ENCODE data around the gene UNCX.

The UNCX gene

DNA sequence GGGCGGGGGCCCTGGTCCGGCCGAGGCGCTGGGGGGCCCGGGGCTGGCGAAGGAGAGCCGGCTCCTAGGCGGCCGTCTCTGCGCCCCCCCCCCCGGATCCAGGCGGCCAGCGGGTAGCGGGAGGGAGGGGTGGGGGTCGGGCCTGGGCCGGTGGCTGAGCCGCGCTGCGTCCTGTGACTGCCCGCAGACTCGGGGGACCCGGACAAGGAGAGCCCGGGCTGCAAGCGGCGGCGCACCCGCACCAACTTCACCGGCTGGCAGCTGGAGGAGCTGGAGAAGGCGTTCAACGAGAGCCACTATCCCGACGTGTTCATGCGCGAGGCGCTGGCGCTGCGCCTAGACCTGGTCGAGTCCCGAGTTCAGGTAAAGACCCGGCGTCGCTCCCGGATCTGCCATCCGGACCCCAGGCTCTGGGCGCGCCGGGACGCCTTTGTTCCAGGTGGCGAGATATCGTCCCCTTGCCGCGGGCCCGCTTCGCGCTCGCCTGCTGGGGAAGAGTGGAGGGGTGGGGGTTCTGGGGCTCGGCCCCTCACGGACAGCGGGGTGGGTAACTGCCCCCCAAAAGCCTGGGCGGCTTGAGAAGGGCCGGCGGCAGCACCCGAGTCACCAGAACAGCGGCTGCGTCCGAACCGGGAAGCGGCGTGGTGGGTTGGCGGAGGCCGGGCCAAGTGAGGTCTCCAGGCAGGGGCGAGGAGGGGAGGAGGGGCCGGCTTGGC is 819 bp downstream of the UNCX start:
- no peak for DNase-seq

DNA sequence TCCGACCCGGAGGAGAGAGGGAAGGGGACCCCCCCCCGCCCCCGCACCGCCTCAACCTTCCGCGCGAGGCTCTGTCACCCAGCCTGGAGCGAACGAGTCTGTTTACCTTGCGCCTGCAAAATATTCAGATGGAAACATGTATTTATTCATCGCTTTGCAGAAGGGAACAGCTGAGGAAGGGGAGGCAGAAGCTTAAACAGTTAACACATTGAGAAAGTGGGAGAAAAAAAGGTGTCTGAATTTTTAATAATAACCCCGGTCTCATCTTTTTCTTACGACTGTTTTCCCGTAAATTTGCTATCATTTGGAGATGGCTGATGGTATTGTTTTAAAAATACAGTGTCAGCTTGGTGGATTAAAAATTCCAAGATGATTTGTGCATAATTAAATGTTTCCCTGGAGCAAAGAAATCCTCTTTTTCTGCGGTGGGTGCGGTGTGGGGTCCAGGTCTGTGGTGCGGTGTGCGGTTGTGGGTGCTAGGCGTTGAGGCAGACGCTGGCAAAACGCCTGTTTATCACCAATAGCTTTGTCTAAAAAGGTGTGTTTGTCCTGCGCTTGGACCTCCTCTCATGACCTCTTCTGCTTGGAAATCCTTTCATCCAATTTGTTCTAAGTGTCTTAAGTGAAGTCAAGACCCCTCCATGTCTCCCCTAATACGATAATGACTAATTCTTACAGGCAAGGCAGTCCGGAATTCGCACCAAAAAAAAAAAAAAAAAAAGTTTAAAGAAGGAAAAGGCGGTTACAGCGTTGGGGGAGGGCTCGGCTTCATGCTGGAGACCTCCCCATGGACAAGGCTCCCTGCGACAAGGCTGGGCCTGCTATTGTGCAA is 1.6 kb downstream of the UNCX start:
- DNase-seq: no peak

DNA sequence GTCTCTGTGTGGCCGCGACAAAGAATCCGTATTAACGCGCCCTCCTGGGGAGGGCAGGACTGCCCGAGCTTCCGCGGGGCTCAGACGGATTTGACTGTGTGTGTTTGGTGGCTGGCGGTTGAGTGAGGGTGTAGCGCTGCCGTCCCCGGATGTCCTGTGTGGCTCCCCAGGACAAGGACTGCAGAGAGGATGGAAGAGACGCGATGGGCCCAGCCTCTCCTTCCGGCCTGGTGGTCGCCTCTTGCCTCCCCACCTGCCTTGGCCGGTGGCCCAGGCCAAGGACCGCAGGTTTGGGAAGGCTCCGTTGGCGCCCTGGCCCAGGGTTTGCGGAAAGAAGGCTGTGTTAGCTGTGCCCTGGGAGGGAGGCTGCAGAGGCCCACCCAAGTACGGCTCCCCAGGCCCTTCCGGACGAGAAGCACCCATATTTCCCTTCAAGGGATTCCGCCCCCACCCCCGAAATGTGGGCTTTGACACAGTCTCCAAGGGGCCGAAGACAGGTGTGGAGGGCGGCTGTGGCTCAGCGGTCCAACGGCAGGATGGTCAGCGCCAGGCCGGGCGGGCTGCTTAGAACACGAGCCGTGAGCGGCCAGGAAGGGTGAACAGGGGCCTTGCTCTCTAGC is 2.3 kb downstream of the UNCX start:
- DNase-seq: no peak

DNA sequence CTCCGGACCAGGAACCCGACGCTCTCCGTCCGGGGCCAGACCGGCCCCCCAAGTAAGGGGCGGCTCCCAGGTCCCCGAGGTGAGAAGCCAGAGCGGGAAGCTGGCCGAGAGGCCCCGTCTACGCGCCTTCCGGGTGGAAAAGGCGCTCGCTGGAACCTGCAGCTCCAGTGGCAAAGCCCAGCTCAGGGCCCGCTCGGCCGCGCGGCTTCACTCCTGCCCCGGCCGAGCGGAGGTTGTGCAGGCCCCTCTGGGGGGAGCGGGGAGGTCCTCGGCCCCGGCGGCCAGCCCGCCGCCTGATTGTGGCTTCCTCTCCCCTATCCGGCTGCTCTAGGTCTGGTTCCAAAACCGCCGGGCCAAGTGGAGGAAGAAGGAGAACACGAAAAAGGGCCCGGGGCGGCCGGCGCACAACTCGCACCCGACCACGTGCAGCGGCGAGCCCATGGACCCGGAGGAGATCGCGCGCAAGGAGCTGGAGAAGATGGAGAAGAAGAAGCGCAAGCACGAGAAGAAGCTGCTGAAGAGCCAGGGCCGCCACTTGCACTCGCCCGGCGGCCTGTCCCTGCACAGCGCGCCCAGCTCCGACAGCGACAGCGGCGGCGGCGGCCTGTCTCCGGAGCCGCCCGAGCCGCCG is 2.9 kb downstream of the UNCX start:
- DNase-seq: no peak

DNA sequence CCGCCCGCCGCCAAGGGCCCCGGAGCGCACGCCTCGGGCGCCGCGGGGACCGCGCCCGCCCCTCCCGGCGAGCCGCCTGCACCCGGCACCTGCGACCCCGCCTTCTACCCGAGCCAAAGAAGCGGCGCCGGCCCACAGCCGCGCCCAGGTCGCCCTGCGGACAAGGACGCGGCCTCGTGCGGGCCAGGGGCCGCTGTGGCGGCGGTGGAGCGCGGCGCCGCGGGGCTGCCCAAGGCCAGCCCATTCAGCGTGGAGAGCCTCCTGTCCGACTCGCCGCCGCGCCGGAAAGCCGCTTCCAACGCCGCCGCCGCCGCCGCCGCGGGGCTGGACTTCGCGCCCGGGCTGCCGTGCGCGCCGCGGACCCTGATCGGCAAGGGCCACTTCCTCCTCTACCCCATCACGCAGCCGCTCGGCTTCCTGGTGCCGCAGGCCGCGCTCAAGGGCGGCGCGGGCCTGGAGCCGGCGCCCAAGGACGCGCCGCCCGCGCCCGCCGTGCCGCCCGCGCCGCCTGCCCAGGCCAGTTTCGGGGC is 3.5 kb downstream of the UNCX start:
- DNase-seq: no peak

DNA sequence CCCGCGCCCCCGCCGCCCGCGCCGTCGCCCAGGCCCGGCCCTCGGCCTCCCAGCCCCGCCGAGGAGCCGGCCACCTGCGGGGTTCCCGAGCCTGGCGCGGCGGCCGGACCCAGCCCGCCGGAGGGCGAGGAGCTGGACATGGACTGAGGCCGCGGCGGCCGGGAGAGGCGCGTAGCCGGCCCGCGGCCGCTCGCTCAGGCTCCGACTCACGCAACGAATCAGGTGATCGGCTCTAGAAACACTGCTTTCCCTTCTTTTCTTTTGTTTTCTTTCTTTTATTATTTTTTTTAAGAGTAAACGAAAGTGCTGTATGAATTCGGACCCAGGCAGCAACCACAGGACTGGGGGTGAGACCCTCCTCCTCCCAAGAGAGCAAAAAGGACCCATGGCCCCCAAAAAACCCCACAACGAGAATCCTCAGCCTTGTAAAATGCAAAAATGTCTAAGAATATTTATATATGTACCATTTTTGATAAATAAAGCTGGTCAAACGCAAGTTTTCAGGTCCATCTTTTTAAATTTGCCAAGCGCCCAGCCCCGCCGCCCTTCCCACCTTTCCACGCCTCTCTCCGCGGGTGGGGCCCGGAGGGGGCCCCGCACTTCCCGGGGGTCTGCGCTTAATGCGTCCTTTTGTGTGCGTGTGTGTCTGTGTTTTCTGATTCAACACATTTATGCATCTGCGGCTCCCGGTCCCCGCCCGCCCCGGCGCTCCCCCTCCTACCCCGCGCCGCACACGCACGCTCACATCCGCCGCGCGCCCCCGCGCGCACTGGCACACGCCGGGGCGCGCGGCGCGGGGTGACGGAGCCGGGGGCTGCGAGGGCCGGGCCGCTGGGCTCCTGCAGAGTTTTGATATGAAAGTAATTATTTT is 4.4 kb downstream of the UNCX start:
- DNase-seq: no peak

DNA sequence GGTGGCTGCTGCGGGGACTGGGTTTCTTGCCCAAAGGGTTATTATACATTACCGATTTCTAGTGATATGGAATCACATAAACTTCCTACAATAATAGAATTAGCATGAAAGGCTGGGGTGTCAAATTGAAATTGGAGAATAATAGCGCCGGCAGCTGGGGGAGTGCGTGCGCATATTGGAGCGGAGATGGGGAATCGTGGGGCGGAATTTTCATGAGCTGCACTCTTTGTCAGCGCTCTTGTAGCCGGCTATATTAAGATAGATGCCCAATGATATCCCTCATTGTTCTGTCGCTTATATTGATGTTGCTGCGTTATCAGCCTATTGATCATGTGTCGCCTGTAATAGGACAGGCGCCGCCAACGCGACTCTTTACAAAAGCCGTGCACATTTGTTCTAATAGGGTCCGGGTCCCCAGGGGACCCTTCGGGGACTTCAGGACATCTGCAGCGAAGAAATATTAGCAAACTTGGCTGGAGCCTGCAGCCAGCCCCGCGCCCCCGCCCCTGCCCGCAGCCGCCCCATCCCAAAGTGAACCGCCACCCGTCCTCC is 5.1 kb downstream of the UNCX start:
- DNase-seq: no peak

DNA sequence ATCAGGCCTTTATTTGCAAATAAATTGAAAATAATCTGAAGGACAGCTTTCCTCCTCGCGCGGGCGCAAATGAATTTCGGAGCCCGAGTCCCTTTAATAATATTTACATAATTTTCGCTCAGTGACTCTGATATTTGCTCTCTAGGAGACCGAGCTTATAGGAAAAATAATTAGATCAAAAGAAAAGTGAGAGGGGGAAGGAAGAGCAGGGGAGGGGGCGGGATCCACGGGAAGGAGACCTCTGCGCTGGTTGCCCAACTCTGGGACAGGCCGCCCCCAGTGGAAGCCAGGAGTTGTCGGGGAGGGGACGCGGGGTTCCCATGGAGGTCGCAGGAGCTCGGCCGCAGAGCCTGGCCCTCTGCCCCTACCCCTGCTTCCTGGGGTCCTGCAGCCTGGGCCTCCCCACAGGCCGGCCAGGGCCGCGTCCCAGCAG is 5.8 kb downstream of the UNCX start:
- no peak for DNase-seq

DNA sequence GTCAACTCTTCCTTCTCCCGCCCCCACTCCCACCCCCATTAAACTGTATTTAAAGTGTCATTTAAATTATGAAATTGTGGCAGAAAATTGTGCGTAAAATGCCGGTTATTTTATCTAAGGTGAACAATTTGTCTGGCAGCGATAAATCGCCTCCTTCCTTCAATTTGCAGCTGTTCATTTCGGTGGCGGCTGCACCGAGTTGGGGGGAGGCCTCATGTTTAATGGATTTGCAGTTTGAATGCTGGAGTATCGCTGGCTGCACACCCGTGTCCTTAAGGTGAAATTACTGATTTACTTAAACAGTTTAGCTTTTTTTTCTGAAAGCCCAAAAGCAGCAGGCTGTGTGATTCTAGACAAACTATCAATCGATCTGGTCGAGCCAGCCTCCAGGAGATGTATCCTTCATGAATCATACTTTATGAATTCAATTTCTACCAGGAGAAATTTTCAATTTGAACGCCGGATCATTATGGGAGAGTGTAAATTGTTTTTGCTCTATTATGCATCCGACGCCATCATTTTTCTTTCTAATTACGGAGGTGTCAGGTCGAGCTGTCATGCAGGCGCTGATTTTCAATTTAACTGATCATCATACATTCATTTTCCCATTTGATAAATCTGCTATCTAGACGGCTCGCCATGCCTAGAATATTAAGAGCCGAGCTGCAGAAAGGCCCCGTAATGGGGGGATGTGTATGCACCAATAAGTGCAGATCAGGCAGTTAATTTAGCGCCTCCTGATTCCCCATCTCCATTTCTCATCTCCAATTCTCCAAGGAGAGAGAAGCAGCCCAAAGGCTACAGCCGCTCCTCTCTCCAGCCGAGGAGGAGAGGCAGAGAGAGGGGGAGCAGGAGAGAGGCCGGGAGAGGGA is 6.5 kb downstream of the UNCX start:
- DNase-seq: no peak

DNA sequence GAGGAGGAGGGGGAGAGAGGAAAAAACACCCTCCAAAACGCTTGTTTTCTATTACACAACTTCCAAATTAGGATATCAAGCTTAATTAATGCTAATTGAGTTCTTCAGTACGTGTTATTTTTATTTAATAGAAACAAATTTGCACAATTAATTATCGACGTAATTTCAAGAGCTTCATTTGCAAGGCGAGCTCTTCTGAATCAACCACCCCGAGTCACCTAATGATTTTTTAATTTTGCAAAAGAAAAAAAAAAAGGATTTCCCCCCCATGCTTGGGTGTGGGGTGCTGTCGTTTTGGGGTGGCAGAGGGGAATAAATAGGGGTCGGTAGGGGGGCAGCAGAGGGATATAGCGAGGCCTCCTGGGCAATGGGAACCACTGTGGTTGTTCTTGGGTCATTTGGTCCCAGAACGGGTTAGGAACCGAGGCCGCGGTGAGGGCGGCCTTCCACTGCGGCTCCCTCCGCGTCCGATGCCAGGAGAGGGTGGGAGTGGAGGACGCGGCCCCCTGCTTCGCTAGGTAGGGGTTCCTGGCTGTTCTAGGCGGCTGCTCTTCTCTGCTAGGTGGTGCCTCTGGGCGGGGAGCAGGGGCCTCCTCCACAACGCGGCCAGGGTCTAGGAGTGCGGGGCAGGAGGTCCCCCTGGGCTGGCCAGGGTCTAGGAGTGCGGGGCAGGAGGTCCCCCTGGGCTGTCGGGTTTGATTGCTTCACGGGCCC is 7.3 kb downstream of the UNCX start:
- no peak for DNase-seq

DNA sequence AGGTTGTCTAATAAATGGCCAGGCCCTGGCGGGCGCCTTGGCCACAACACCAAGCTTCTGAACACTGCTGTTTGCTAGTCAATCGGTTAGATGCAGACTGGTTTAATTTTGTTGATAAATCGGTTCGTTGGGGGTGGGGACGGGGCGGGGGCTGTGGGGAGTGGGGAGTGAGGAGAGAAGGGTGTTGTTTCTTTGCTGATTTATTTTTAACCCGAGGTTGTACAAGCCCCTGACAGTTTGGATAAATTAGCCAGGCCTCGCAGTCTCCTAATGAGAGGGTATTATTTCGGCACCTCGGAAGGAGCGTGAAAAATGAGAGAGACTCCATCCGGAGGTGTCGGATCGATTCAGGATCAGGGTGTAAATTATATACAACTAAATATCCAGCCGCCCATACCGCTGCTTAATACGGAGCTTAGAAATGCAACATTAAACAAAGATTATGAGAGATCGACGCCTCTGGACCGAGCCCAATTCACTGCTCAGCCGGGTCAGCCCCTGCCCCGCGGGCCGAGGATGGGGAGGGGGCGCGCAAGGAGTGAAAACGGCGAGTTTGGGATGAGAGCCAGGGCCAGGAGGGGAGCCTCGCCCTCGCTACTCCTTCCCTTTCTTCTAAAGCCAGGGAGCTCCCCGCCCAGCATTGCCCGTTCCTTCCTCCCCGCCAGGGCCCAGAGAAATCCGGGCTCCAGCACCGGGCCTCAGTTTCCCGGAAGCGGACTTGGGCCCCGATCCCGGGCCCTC is 8.0 kb downstream of the UNCX start:
- no peak for DNase-seq

DNA sequence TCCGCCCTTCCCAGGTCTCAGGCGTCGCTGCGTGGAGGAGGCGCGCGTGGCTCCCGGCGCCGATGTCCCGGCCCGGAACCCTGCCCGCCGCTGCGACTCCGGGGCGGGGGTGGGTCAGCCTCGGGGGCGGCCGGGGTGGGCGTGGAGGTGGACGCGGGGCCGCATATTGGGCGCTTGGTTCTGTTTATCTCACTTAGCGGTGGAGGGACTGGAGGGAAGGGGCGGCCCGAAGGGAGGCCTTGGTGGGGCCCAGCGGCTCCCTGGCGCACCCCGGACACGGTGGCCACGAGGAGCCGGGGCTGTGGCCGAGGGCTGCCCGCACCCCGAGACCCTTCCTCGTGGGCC is 8.6 kb downstream of the UNCX start:
- no peak for DNase-seq

DNA sequence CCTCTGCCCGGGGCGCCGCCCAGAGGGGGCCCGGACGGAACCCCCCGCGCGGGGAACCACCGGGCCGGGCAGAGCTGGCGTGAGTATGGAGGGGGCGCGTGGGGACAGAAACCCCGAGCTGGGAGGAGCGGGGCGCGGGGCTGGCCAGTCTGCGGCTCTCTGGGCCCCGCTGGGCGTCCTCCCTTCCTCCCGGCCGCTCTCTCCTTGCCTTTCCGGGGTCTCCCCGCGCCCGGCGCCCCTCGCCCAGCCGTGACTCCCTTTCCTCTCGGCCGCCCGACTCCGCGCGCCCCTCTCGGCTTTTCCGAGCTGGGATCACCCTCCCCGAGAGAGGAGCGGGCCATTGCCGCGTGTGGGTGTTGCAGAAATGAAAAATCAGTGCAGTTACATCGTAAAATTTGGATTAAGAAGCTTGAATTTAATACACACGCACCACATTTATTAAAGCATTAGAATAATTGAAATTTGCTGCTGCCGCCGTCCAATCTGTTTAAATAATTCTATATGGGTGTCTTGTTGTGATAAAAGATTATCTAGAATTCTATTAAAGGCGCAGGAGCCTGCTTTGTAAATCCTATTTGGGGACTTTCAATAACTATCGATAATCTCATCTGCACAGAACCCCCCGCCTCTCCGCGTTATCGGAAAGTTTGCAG is 9.1 kb downstream of the UNCX start:
- no peak for DNase-seq

DNA sequence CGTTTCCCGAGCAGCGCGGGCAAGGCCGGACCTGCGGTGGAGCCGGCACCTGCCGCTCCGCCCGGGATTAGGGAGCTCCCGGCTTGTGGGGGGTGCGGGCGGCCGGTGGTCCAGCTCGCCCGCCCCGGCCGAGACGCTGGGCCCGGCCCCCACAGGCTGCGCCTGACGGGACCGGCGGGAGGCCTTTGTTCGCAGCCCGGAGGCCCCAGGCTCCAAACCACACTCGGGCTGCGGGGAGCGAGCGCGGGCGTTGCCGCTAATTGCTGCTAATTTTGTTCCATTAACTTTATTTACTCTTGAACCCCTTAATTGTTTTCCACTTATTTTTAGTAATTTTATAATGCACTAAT is 9.6 kb downstream of the UNCX start:
- no peak for DNase-seq

DNA sequence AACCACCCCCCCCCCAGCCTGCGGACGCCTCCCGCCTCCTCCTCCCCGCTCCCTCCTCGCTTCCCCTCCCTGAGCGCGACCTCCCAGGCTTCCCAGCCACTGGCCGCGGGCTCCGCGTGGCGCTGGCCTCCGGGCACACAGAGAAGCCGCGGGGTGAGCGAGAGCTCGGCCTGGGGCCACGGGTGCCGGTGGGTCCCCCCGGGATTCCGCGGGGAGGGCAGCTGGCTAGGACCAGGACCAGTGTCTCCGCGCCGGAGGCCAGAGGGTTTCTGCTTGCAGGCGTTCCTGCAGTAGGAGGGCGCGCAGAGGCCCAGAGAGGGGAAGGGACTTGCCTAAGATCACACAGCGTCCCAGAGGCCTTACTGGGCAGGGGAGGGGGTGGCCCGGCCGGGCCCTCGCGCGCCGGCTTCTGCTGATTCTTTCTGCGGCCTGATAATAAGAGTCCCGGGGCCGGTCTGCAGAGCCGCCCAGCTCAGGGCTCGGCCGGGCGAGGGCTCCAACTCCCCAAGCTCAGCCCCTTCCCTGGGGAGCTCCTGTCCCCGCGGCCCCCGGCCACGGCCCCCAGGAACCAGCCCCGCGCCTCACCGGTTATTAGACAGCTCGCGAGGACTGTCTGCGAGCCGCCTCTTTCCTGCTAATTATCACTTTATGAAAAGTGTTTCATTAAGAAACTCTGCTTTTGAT is 10.1 kb downstream of the UNCX start:
- no peak for DNase-seq

DNA sequence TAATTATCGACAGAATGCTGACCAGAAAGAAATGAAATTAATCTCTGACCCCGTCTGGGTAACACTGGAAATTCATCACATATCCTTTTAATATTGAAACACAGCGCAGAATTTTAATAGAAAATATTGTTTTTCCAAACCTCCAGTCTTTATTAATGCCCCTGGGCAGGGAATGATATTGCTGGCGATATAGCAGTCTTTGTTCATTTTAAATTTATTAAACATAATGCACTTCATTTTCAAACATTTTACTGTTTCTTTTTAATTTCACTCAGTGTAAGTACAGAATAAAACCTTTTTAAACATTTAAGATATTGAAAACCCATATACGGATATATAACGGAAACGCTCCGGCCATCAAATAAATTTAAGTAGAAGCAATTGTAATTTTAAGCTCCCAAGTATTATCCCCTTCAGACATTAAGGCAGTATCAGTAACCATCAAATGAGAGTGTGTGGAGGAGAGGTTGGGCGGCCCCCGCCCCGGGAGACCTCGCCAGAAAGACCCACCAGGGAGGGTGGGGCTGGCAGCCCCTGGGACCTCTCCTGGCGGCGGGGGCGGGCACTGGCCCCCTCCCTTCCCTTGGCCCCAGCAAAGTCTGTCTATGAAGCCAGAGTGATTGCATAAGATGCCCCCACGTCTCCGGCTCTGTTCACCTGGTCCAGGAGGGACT is 10.8 kb downstream of the UNCX start:
- no peak for DNase-seq

DNA sequence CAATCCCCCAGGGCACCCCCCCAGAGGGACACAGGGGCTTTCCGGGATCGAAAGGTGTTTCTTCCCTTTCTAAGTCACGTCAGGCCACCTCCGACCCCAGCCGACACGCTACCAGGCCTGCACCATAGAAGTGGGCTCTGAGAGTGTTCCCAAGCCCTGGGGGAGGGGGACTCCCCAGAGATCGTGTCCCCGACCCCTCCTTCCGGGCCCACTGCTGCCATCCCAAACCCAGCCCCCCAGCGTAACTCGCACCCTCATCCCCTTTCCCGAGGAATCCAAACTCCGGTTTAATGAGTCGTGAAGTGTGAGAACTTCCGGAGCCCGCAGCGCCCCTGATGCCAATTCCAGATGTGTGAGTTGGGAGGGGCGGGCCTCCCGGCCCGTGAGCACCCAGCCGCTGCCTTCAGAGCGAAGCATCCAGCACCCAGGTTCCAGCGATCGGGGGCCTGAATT is 11.3 kb downstream of the UNCX start:
- DNase-seq: no peak
